Measurements from ENCODE around the gene TRAK1. TPM values are rescaled to one million over a fixed set of nuclear protein-coding genes. Genes with fewer than 3 reads are reported as not detected.

Gene TRAK1
- polyA plus RNA-seq, 3 donors = 6.6 to 40.8 (median 7.0) TPM

DNA sequence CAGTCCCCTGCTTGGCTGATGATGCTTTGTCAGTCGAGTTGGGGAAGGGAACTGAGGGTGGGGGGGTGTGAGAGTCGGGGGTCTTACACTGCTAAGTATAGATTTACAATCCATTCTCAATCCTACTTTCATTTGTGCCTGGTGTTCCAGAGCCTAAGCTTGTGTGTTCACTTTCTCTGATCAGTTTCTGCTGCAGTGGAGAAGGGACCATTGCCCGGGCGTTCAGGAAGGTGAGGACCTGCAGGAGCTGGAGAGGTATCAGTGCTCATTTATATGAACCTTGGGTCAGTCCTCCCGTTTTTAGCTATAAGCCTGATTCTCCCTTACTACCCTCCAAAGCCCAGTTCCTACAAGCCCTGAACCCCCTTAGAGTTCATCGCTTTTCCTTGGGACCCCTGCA is 41.0 kb upstream of the TRAK1 start:
- peaks cover 93% of the 10 kb centered on the region for H3K79me2 ChIP-seq (ENCODE audit: insufficient read depth, low read length)
- Mint-ChIP-seq H3K4me3 (no peak overlapping the region), H3K9me3 (peaks cover 0 to 2% (median 0%) of the 10 kb centered on the region in 7 donors), H3K4me1 (peaks cover 19% of the 10 kb centered on the region), H3K27me3 (ENCODE audit: low read depth in 3 of 3) (no peaks in the 10 kb centered on the region), H3K36me3 (peaks cover 3 to 7% of the 10 kb centered on the region in 2 donors), H3K27ac (peak overlapping the region in 2 of 7 donors; percentile 13 to 61)
- H2AFZ ChIP-seq (ENCODE audit: insufficient read depth, low read depth, low read length, poor library complexity, severe bottlenecking) = no peak overlapping the region
- H4K20me1 ChIP-seq (ENCODE audit: insufficient read depth, low read length) = peaks cover 96% of the 10 kb centered on the region
- no peaks in the 10 kb centered on the region for H3K36me3 ChIP-seq (replicated peaks in 1 of 2; ENCODE audit: control insufficient read depth in 1 of 2, insufficient read depth in 2 of 2, low read length in 2 of 2)
- intact Hi-C loops (cut with micrococcal nuclease) = no loop called here
- peaks cover 0 to 5% of the 10 kb centered on the region in 2 donors for H3K4me1 ChIP-seq (ENCODE audit: control insufficient read depth in 1 of 2, insufficient read depth in 2 of 2, low read length in 2 of 2)
- H3K9ac ChIP-seq (ENCODE audit: insufficient read depth, low read length, poor library complexity, severe bottlenecking) = no peak overlapping the region
- H3K27ac ChIP-seq (ENCODE audit: low read depth in 1 of 2, low read length in 2 of 2) = no peak overlapping the region
- H3K27me3 ChIP-seq (ENCODE audit: control insufficient read depth in 2 of 2, insufficient read depth in 2 of 2, low read length in 2 of 2) = no peaks in the 10 kb centered on the region
- 100% methylated on average over 1 of the region's 6 CpGs for WGBS (ENCODE audit: insufficient coverage)
- H3K4me2 ChIP-seq (replicated peaks; ENCODE audit: extremely low read depth, low read length, poor library complexity, severe bottlenecking) = no peak overlapping the region
- TF ChIP-seq, protein P1, sequence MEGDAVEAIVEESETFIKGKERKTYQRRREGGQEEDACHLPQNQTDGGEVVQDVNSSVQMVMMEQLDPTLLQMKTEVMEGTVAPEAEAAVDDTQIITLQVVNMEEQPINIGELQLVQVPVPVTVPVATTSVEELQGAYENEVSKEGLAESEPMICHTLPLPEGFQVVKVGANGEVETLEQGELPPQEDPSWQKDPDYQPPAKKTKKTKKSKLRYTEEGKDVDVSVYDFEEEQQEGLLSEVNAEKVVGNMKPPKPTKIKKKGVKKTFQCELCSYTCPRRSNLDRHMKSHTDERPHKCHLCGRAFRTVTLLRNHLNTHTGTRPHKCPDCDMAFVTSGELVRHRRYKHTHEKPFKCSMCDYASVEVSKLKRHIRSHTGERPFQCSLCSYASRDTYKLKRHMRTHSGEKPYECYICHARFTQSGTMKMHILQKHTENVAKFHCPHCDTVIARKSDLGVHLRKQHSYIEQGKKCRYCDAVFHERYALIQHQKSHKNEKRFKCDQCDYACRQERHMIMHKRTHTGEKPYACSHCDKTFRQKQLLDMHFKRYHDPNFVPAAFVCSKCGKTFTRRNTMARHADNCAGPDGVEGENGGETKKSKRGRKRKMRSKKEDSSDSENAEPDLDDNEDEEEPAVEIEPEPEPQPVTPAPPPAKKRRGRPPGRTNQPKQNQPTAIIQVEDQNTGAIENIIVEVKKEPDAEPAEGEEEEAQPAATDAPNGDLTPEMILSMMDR (IDR thresholded peaks at IDR 0.05) = no peak
- DNase-seq = no peak
- H3K4me3 ChIP-seq (replicated peaks in 1 of 3; ENCODE audit: low read depth in 2 of 3, low read length in 3 of 3) = no peak overlapping the region
- no peaks in the 10 kb centered on the region for H3K9me3 ChIP-seq (replicated peaks in 1 of 2; ENCODE audit: control insufficient read depth in 1 of 2, insufficient read depth in 1 of 2, low read length in 2 of 2)

DNA sequence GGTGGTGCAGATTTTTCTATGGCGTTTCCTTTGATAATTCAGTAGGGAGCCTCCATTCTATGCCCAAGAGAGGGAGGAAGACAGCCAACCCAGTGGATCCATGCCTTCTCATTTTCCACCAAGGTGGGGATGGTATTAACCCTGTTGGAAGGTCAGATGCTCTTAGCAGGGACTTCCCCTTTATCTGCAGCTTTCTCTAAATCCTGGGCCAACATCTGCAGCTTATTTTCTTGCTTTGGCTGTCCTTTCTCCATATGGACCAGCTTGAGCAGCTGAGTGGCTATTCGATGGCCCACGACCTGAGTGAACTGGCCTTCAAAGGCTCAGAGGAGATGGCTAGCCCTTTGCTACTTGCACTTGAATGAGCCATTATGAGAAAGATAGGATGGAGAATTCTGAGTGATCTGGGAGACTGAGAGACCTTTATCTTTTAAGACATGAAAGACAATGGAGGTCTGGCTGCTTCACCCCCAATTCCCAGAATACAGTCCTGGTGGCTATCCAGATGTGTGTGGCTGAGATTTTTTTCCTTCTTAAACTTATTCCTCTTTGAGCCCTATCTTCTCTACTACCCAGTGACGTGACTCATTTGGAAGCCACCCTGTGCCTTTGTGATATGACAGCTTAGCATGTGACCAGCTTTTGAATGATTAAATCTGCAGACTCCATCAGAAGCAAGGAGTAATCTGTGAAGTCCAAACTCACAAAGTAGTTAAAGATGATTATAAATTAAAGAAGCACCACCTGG is 39.6 kb upstream of the TRAK1 start:
- no peak overlapping the region for H3K9ac ChIP-seq (ENCODE audit: insufficient read depth, low read length, poor library complexity, severe bottlenecking)
- H3K4me1 ChIP-seq (ENCODE audit: control insufficient read depth in 1 of 2, insufficient read depth in 2 of 2, low read length in 2 of 2) = peaks cover 0 to 5% of the 10 kb centered on the region in 2 donors

More for the DNA sequence above, 39.6 kb upstream of the TRAK1 start:
- peaks cover 92% of the 10 kb centered on the region for H3K79me2 ChIP-seq (ENCODE audit: insufficient read depth, low read length)
- peak in 1 of 3 donors; percentile 57 for DNase-seq
- H3K27ac ChIP-seq (ENCODE audit: low read depth in 1 of 2, low read length in 2 of 2) = no peak overlapping the region
- TF ChIP-seq, protein P1 (IDR thresholded peaks at IDR 0.05) = no peak
- H3K4me2 ChIP-seq (replicated peaks; ENCODE audit: extremely low read depth, low read length, poor library complexity, severe bottlenecking) = no peak overlapping the region
- intact Hi-C loops (cut with micrococcal nuclease) = no loop called here
- no peaks in the 10 kb centered on the region for H3K36me3 ChIP-seq (replicated peaks in 1 of 2; ENCODE audit: control insufficient read depth in 1 of 2, insufficient read depth in 2 of 2, low read length in 2 of 2)
- peaks cover 9 to 13% of the 10 kb centered on the region in 2 donors for H3K36me3 Mint-ChIP-seq
- H3K27me3 ChIP-seq (ENCODE audit: control insufficient read depth in 2 of 2, insufficient read depth in 2 of 2, low read length in 2 of 2) = no peaks in the 10 kb centered on the region
- no peaks in the 10 kb centered on the region for H3K27me3 Mint-ChIP-seq (ENCODE audit: low read depth in 3 of 3)
- 100% methylated on average over 2 of the region's 4 CpGs for WGBS (ENCODE audit: insufficient coverage)
- no peak overlapping the region for H3K4me3 ChIP-seq (replicated peaks in 1 of 3; ENCODE audit: low read depth in 2 of 3, low read length in 3 of 3)
- peaks cover 20% of the 10 kb centered on the region for H3K4me1 Mint-ChIP-seq
- no peak overlapping the region for H3K4me3 Mint-ChIP-seq
- no peak overlapping the region for H2AFZ ChIP-seq (ENCODE audit: insufficient read depth, low read depth, low read length, poor library complexity, severe bottlenecking)
- H3K9me3 Mint-ChIP-seq = peaks cover 0 to 2% (median 0%) of the 10 kb centered on the region in 7 donors
- H3K27ac Mint-ChIP-seq = peak overlapping the region in 4 of 7 donors; percentile 14 to 82 (median 28)
- H4K20me1 ChIP-seq (ENCODE audit: insufficient read depth, low read length) = peaks cover 96% of the 10 kb centered on the region
- no peaks in the 10 kb centered on the region for H3K9me3 ChIP-seq (replicated peaks in 1 of 2; ENCODE audit: control insufficient read depth in 1 of 2, insufficient read depth in 1 of 2, low read length in 2 of 2)

Measured in CD14-positive monocyte (primary cell).